Hepatocyte (in vitro differentiated cells): ENCODE data around the gene DNMT3B.

Experiments used
- EZH2 ChIP-seq: fragments of 200-600 bp; sonication (generic); IDR thresholded peaks from 2 replicates; pipeline ENCODE4 v1.6.1; 2016; ENCODE audit warnings: antibody characterized with exemption, mild to moderate bottlenecking, borderline replicate concordance
- TF ChIP-seq, protein P1 (sequence below): fragments of 200-600 bp; sonication (generic); IDR thresholded peaks from 2 replicates; pipeline ENCODE4 v1.5.1; 2016; ENCODE audit warnings: antibody characterized with exemption, mild to moderate bottlenecking; ENCODE audit not compliant: poor library complexity

DNA sequence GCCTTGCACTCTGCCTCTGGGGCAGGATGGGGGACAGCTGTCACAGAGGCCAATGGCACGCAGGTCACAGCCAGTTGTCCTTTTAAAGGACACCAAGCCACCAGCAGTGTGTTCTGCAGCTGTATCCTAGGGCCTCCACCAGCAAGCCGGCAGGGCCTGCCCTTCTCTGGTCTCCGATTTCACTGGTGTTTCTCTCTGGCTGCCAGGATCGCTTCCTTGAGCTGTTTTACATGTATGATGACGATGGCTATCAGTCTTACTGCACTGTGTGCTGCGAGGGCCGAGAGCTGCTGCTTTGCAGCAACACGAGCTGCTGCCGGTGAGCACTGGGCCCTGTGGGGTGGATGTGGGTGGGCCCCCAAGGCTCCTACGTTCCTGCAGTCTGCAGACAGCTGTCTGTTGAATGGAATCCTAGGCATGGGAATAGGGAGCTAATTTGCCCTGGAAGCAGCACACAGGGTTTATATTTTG lies 34.8 kb downstream of the DNMT3B start:
- TF ChIP-seq, protein P1, sequence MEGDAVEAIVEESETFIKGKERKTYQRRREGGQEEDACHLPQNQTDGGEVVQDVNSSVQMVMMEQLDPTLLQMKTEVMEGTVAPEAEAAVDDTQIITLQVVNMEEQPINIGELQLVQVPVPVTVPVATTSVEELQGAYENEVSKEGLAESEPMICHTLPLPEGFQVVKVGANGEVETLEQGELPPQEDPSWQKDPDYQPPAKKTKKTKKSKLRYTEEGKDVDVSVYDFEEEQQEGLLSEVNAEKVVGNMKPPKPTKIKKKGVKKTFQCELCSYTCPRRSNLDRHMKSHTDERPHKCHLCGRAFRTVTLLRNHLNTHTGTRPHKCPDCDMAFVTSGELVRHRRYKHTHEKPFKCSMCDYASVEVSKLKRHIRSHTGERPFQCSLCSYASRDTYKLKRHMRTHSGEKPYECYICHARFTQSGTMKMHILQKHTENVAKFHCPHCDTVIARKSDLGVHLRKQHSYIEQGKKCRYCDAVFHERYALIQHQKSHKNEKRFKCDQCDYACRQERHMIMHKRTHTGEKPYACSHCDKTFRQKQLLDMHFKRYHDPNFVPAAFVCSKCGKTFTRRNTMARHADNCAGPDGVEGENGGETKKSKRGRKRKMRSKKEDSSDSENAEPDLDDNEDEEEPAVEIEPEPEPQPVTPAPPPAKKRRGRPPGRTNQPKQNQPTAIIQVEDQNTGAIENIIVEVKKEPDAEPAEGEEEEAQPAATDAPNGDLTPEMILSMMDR = no peak
- no peak for TF ChIP-seq EZH2
